ENCODE measurements around the gene CGNL1.

The CGNL1 gene

GRCh38 chr15:57458356-57458781, 82.1 kb downstream of the CGNL1 start:
- DNase-seq = peak; percentile 12

DNA sequence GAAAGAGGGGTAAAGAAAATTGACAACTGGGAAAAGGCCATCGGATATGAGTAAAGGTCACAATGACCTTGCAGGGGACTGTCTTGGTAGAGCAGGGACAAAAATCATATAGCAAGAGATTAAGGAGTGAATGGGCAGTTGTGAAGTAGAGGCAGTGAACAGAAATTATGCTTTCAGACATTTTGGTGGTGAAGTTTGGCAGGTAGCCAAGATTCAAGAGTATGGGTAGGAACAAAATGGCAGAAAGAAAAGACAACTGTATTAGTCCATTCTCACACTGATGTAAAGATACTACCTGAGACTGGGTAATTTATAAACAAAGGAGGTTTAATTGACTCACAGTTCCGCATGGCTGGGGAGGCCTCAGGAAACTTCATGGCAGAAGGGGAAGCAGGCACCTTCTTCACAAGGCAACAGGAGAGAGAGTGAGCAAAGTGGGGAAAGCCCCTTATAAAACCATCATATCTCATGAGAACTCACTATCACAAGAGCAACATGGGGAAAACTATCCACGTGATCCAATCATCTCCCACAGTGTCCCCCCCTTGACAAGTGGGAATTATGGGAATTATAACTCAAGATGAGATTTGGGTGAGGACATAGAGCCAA, 84.0 kb downstream of the CGNL1 start:
- DNase-seq = peak; percentile 11

DNA sequence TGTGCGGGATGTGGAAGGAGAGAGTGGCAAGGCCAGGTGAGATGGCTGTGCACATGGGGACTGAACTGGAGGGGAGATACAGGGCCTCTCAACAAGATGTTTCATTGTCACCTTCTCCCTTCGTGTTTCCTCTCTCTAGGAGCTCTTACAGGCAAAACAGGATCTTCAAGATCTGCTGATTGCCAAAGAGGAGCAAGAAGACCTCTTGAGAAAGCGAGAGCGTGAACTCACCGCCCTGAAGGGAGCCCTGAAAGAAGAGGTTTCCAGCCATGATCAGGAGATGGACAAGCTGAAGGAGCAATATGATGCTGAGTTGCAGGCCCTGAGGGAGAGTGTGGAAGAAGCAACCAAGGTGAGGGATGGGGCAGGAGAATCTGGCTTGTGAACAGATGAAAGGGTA, 85.2 kb downstream of the CGNL1 start:
- no peak for DNase-seq

- no peak for DNase-seq
Measured at GRCh38 chr15:57462381-57462780, 86.1 kb downstream of the CGNL1 start.

- DNase-seq = no peak
Measured at GRCh38 chr15:57463360-57463759, 87.1 kb downstream of the CGNL1 start.

DNA sequence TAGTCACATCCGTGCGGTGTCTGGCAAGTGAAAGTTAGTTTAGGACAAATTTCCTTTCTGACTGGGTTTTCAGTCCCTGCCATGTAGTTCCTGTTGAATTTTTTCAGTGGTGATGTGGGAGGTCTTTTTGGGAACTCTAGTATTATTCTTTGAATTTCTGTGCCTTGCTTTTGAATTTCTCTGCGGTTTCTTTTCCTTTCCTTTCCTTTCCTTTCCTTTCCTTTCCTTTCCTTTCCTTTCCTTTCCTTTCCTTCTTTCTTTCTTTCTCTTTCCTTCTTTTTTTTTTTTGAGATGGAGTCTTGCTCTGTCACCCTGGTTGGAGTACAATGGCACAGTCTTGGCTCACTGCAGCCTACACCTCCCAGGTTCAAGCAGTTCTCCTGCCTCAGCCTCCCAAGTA, 88.2 kb downstream of the CGNL1 start:
- no peak for DNase-seq

DNA sequence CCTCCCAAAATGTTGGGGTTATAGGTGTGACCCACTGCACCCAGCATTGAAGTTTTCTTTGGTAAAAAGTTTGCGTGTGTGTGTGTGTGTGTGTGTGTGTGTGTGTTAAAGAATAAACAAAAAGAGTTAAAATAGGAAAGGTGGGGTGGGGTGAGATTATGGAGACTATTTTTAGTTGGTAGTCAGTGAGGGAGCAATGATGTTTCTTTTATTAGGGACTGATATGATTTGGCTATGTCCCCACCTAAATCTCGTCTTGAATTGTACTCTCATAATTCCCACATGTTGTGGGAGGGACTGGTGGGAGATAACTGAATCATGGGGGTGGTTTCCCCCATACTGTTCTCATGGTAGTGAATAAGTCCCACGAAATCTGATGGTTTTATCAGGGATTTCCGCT, 92.2 kb downstream of the CGNL1 start:
- no peak for DNase-seq

GRCh38 chr15:57470543-57470942, 94.2 kb downstream of the CGNL1 start:
- no peak for DNase-seq

DNA sequence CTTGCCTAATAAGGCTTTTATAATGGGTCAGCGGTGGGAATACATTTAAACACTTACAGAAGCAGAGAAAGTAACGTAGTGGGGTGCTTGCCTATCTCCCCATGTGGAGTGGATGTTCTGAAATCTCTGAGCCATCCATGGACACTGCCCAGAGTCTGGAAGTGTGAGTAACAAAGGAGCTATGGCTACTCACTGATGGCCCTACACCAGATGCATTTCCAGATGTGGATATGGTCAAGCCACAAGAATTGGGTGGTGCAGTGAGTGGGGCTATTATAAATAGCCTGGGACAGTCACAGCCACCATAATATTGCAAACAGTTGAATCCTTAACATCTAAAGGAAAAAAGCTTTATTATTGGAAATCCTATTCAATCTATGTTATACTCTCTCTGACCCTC, 96.6 kb downstream of the CGNL1 start:
- no peak for DNase-seq

DNA sequence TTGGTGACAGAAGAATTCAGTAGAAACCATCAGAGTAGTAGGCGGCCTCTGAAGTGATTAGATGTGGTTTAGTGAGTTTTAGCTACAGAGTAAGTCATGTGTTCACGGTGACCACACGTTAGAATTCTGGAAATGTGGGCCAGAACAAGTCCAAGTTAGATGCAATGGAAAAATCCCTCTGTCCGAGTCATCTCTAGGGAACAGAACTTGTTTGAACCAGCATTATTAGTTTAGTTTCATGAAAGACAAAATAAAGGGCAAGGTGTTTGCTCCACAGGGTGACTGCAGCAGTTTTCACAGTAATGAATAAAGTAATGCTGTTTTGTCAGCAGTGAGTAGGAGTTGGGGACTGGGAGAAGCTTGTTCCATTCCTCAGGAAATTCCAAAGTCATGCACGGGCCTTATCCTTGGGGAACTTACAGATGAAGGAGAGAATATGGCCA, 100.2 kb downstream of the CGNL1 start:
- DNase-seq = no peak

DNA sequence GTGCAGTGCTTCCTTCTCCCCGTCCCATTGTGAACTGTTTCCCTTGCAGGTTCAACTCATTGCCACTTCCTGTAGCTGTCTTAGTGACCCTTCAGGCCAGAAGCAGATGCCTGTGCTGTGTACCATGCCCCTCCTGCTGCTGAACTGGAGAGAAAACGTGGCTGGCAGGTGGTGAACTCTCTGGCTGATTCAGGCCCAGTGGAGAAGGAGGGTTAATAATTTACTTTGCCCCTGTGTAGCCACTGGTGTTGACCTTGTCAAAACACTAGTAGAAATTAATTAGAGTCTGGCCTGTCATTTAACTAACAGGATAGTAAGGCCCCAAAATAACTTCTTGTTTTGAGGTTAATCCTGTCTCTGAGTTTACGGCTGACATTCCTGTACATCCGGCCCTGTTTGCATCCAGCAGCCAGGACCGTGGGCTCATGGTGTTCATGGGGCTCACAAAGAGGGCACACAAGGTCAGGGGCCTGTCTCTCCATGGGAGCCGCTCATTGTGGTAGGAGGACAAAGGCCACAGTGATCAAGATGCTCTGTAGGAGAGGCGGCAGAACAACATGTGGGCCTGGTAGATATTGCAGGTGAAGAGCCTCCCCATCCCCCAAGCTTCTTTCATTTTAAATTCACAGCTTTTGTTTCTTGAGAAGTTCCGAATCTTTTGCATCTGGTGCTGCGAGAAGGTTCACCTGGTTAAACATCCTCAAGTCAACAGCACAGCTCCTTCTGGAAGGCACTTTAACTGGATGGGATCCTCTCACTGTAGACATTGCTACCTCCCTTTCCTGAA, 101.6 kb downstream of the CGNL1 start:
- no peak for DNase-seq

DNA sequence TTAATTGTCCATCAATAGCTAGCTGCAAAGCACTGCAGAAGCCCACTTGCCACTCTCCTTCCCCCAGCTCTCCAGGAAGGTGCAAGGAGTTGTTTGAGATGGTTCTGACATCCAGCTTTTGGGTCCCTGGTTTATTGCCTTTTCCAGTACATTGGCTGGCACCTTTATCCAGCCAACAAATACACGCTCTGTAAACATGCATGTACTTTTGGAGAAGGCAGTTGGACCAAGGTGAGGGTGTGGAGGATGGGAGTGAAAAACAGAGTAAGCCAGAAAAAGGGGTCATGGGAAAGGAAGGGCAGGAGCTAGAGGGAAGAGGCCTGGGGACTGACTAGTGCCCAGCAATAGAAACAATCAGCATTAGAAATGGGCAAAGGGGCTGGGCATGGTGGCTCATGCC, 102.7 kb downstream of the CGNL1 start:
- no peak for DNase-seq

GRCh38 chr15:57481038-57481705, 104.9 kb downstream of the CGNL1 start:
- no peak for DNase-seq

DNA sequence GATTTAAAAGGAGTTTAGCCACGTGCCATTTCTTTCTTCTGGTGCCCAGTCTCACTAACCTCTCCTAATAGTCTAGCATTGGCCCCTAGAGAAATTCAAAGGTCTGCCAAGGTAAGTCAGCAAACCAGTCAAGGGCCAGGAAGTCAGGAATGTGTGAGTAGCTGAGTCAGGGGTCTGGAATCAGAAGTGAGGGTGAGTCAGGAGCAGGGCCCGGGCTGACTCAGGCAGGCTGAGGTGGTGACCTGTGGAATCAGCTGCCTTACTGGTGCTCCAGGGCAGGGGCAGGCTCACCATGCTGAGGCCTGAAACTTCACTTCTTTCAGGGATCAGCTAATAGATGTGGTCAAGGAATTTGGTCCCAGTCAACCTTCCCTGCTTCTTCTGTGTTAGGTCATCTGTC, 109.6 kb downstream of the CGNL1 start:
- no peak for DNase-seq

GRCh38 chr15:57486833-57487232, 110.5 kb downstream of the CGNL1 start:
- DNase-seq = no peak

DNA sequence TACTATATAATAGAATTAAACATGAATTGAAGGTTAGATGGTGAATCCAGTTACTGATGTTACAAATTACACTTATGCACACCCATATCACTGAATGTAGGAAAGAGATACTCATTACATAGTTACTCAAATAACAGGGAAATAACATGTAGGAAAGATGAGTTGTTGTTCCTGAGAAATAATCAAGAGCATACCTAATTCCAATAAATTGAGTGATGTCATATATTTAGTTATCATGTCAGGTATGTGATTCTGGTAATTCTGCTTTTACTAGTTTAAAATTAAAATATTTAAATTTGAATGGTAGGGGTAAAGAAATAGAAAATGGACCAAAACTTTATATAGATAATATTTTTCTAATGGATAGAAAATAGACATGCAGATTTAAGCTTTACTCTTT, 112.8 kb downstream of the CGNL1 start:
- no peak for DNase-seq

DNA sequence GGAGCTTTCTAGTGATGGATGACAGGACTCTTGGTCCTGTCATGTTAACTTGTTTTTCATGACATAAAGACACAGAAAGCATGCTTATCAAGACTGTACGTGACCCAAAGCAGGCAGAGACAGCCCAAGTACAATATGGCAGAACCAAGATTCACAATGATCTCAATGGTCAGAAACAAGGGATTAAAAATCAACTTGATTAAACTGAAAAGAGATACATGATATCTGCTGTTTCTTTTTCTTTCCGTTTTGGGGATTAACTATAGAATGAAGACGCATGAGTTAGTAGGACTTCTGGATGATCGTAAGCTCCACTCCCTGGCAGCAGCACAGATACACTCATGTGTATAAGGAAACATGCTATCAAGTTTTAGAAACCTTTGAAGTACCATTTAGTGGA, 117.0 kb downstream of the CGNL1 start:
- no peak for DNase-seq

- DNase-seq = no peak
Measured at GRCh38 chr15:57494581-57494980, 118.3 kb downstream of the CGNL1 start.

GRCh38 chr15:57495041-57495440, 118.7 kb downstream of the CGNL1 start:
- DNase-seq = no peak

GRCh38 chr15:57495554-57496165, 119.4 kb downstream of the CGNL1 start:
- DNase-seq = no peak

- no peak for DNase-seq
Measured at GRCh38 chr15:57496594-57496945, 120.3 kb downstream of the CGNL1 start.

DNA sequence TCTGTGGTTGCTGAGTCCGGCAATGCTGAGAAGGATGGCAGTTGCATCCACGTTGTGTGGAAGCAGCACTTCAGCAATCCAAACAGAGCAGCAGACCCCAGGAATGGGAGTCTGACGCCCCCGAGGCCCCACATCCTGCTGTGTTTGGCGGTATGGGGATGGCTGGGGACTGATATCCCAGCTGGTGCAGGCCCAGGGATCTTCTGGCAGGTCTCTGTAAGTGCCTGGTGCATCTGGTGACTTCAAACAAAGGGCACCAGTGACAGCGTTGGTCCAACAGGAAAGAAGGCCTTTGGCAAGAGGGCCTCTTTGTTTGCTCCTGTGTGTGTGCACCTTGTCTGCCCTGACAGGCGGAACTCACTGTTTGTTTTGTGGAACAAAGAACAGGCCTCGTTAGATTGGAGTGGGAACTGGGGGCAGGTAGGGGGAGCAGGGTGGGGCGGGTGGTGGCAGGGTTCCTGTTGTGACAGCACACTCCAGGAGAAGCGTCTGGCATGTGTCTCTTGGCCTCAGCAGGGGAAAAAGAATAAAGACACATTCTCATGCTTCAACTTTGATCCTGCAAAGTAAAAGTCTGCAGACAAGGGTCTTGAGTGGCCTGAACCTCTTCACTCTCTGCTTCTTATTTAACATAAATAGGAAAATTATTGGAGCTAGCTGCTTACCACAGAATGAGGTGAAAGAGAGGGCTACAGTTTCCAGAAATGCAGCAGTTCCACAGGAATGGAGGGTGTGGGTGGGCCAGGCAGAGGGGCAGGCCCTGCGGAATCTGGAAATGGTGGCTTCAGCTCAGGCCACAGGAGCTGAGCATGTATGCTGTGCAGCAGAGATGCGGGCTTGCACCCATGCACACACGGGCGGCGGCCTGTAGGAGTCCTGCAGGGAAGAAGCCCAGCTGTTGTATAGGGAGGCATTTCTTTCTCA, 120.9 kb downstream of the CGNL1 start:
- peak; percentile 93 for DNase-seq

DNA sequence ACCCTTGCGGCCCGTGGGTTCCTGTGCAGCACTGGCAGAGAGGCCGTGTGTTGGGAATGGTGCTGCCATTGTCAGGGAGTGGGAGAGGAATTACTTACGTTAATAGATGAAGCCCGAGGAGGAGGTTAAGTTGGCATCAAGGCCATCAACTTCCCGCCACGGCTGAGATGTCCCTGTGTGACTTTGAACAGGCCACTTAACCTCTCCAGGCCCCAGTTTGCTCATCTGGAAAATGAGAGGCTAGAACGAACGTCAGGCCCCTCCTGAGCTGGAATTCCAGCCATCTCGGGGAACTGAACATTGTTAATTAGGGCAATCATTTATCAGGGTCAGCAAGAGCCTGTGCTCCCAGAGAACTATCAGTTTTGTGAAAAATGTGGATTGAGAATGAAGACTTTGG, 124.0 kb downstream of the CGNL1 start:
- no peak for DNase-seq
